Effector memory CD4-positive, alpha-beta T cell (primary cell): Measurements from ENCODE around the gene CUEDC1.

Experiments
- DNase-seq, 3 donors: peaks; one replicate each; pipeline ENCODE4 v3.0.0-alpha.2; 2020
- H3K27ac ChIP-seq: 2 replicates; pipeline ENCODE4 v1.7.0; 2013; ENCODE audit warnings: mild to moderate bottlenecking, low read length, moderate library complexity; ENCODE audit not compliant: insufficient read depth, poor library complexity, severe bottlenecking
- H3K27me3 ChIP-seq: replicated peaks from 2 replicates; pipeline ENCODE4 v1.7.0; 2013; ENCODE audit warnings: mild to moderate bottlenecking, low read length; ENCODE audit not compliant: insufficient read depth, control insufficient read depth, poor library complexity, severe bottlenecking
- H3K36me3 ChIP-seq: 2 replicates; pipeline ENCODE4 v1.7.0; 2013; ENCODE audit warnings: mild to moderate bottlenecking, low read length, moderate library complexity; ENCODE audit not compliant: control insufficient read depth, insufficient read depth
- H3K4me1 ChIP-seq: 2 replicates; pipeline ENCODE4 v1.7.0; 2013; ENCODE audit warnings: low read length, mild to moderate bottlenecking; ENCODE audit not compliant: control insufficient read depth, insufficient read depth, poor library complexity, severe bottlenecking
- H3K4me3 ChIP-seq: 2 replicates; pipeline ENCODE4 v1.7.0; 2013; ENCODE audit warnings: low read length, low read depth, mild to moderate bottlenecking; ENCODE audit not compliant: insufficient read depth, poor library complexity, severe bottlenecking
- H3K9me3 ChIP-seq: 2 replicates; pipeline ENCODE4 v1.7.0; 2013; ENCODE audit warnings: mild to moderate bottlenecking, low read length, moderate library complexity; ENCODE audit not compliant: control insufficient read depth

Gene CUEDC1

DNA sequence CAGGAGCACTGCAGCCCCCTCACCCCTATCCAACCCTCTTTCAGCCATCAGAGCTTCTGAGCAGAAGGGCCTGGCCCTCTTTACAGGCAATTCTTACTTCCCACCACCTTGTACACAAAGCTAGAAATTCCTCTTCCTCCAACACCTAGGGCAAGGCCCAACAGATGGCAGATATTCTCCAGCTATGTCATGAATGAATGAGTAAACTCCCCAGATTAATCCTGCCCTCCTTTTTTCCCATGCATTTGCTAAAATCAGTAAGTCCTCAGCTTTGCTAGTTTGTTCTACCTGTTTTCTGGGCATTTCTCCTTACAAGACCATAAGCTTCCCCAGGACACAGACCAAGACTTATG, 85.0 kb downstream of the CUEDC1 start:
- peaks cover 8% of the 10 kb centered on the region for H3K4me1 ChIP-seq
- H3K27ac ChIP-seq, result no peak overlapping the region
- no peak for DNase-seq
- no peak overlapping the region for H3K4me3 ChIP-seq
- H3K36me3 ChIP-seq, result no peaks in the 10 kb centered on the region
- no peaks in the 10 kb centered on the region for H3K9me3 ChIP-seq
- H3K27me3 ChIP-seq, result peaks cover 4% of the 10 kb centered on the region

DNA sequence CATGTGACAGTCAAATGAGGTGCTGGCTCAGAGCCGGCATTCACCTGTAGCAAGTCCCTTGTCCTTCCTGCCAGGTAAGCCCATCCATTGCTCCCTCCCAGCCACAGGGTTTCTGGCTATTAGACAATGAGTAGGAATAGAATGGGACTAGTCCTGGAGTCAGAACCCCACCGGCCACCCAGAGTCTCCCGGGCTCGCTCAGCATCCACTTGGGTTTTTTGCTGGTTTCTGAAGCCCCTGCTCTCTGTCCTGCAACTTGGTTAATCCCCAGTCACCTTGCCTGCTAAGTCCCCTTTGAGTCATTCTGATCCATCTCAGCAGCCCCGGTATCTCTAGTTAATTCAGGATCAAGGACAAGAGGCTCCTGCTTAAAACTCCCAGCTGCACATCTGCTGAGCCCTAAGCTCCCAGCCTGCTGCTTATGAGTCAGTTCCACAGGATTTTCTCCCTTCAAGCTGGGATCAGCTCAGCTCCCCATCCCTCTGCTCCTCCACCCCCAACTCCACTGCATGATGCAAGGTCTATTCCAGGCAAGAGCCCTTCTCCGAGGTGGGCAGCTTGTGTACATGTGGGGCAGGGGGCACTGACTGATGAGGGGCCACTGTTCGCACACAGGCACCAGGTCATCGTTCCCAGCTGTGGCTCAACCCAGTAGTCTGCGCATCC, 85.5 kb downstream of the CUEDC1 start:
- H3K4me1 ChIP-seq, result peaks cover 8% of the 10 kb centered on the region
- no peaks in the 10 kb centered on the region for H3K9me3 ChIP-seq
- no peak for DNase-seq
- H3K4me3 ChIP-seq, result no peak overlapping the region
- no peak overlapping the region for H3K27ac ChIP-seq
- H3K27me3 ChIP-seq, result no peaks in the 10 kb centered on the region
- H3K36me3 ChIP-seq, result no peaks in the 10 kb centered on the region

- no peak overlapping the region for H3K27ac ChIP-seq
Observed at GRCh38 chr17:57868910-57869616, 86.1 kb downstream of the CUEDC1 start.

GRCh38 chr17:57868007-57868909, 87.0 kb downstream of the CUEDC1 start:
- Histone ChIP-seq H3K4me3 (no peak overlapping the region), H3K9me3 (no peaks in the 10 kb centered on the region), H3K27me3 (no peaks in the 10 kb centered on the region), H3K4me1 (no peaks in the 10 kb centered on the region), H3K27ac (no peak overlapping the region), H3K36me3 (no peaks in the 10 kb centered on the region)
- DNase-seq, result no peak

More at GRCh38 chr17:57868910-57869616, 86.1 kb downstream of the CUEDC1 start:
- Histone ChIP-seq H3K4me1 (peaks cover 3% of the 10 kb centered on the region), H3K27me3 (no peaks in the 10 kb centered on the region), H3K4me3 (no peak overlapping the region), H3K9me3 (no peaks in the 10 kb centered on the region), H3K36me3 (no peaks in the 10 kb centered on the region)
- no peak for DNase-seq

DNA sequence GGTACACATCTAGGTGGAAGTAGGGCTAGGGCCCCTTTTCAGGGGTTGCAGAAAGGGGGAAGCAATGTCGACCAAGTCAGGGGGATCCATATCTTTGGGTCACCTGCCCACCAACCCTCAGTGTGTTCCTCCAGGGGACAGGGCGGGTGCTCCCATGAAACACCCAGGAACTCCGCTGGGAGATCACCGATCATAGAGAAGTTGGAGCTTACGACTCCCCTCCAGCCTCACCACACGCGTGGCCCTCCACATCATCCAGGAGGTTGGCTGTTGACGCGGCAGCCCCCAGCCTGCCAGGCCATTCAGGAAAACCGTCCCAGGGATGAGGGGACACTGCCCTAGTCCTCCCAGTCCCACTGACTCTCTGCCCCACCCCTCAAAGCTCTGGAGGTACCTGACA, 88.1 kb downstream of the CUEDC1 start:
- no peak for DNase-seq
- Histone ChIP-seq H3K27ac (no peak overlapping the region), H3K4me1 (no peaks in the 10 kb centered on the region), H3K36me3 (no peaks in the 10 kb centered on the region), H3K9me3 (no peaks in the 10 kb centered on the region), H3K27me3 (no peaks in the 10 kb centered on the region), H3K4me3 (no peak overlapping the region)

GRCh38 chr17:57866723-57867122, 88.5 kb downstream of the CUEDC1 start:
- no peak overlapping the region for H3K4me3 ChIP-seq
- no peak for DNase-seq
- peaks cover 3% of the 10 kb centered on the region for H3K4me1 ChIP-seq
- no peaks in the 10 kb centered on the region for H3K36me3 ChIP-seq
- H3K27ac ChIP-seq, result no peak overlapping the region
- no peaks in the 10 kb centered on the region for H3K9me3 ChIP-seq
- no peaks in the 10 kb centered on the region for H3K27me3 ChIP-seq

- Histone ChIP-seq H3K27ac (no peak overlapping the region), H3K4me1 (peaks cover 7% of the 10 kb centered on the region), H3K27me3 (no peaks in the 10 kb centered on the region), H3K9me3 (no peaks in the 10 kb centered on the region), H3K4me3 (no peak overlapping the region), H3K36me3 (no peaks in the 10 kb centered on the region)
- DNase-seq, result no peak
Observed at GRCh38 chr17:57866319-57866718, 88.9 kb downstream of the CUEDC1 start.

DNA sequence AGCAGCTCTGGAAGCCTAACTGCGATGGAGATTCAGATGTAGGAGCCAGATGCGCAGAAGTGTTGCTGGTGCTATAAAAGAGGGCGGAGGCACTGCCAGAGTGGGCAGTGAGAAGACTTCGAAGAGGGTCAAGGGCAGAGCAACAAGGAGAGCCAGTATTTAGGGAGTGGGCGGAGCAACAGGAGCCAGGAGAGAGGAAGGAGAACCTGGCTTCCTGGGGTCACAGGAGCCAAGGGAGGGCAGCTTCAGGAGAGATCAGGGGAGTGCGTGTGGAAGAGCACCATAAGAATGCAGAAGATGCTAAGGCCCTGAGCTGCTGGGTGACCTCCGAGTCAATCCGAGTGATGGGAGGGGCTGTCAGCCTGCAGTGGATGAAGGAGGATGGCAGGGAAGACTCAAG, 90.9 kb downstream of the CUEDC1 start:
- Histone ChIP-seq H3K4me1 (peaks cover 16% of the 10 kb centered on the region), H3K4me3 (no peak overlapping the region), H3K27ac (no peak overlapping the region), H3K27me3 (no peaks in the 10 kb centered on the region), H3K9me3 (no peaks in the 10 kb centered on the region), H3K36me3 (no peaks in the 10 kb centered on the region)
- no peak for DNase-seq

DNA sequence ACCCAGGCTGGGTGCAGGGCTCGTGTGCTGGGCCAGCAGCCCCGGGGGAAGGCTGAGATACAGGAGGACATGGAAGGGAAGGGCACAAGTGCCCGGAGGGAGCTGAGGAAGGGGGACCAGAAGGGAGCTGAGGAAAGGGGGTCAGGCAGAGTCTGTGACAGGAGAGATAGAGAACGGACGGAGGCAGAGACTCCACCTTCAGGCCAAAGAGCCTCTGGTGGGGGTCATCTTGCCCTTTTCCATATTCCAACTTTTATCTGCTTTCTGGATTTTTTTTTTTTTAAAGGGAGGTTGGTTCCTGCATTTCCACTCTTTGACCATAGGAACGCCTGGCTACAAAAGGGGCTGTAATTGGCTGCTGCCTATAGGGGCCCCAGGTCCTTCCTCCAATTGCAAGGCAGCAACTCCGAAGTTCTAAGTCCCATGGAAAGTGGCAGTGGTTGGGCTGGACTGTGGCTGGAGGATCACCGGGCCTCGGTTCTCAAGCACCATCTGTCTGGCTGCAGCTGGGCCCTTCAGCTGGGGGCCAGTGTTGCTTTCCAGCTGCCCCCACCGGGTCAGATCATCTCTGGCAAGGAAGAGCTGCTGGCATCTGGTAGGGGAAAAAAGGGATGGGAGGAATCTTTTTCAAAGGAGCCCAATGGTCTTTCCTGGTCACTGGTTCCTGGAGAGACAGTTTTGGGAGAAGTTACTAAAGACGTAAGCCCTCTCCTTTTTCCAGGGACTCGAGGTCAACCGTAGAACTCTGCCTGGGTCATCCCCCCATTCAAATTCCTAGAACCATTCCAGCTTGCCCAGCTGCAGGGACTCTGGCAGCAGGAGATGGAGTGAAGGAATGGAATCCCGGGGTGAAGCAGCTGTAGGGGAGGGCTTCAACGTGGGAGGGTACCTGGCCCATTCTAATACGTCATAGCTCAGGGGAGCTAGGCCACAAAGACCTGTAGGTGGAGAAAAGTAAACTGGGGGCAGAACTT, 92.2 kb downstream of the CUEDC1 start:
- H3K36me3 ChIP-seq, result no peaks in the 10 kb centered on the region
- H3K27ac ChIP-seq, result no peak overlapping the region
- H3K4me1 ChIP-seq, result peaks cover 16% of the 10 kb centered on the region
- no peak overlapping the region for H3K4me3 ChIP-seq
- H3K27me3 ChIP-seq, result no peaks in the 10 kb centered on the region
- DNase-seq, result no peak
- H3K9me3 ChIP-seq, result no peaks in the 10 kb centered on the region
